Nucleus accumbens (tissue), 56 donors: Measurements from ENCODE around the gene CHST11.
"Not testable (repeated sequence)": the region's sequence is repeated elsewhere in the genome, so short reads cannot be mapped to it uniquely, and the experiment has no call there.

Experiments used
- DNase-seq, 56 donors: peaks; one replicate each; lab custom pipeline; 2025; lab: John Stamatoyannopoulos, UW

CHST11 gene

GRCh38 chr12:104805186-104805585 lies 348.4 kb downstream of the CHST11 start:
- DNase-seq = no peak

GRCh38 chr12:104806194-104806593 lies 349.4 kb downstream of the CHST11 start:
- DNase-seq = not testable (repeated sequence)

GRCh38 chr12:104809251-104809650 lies 352.5 kb downstream of the CHST11 start:
- DNase-seq = no peak

DNA sequence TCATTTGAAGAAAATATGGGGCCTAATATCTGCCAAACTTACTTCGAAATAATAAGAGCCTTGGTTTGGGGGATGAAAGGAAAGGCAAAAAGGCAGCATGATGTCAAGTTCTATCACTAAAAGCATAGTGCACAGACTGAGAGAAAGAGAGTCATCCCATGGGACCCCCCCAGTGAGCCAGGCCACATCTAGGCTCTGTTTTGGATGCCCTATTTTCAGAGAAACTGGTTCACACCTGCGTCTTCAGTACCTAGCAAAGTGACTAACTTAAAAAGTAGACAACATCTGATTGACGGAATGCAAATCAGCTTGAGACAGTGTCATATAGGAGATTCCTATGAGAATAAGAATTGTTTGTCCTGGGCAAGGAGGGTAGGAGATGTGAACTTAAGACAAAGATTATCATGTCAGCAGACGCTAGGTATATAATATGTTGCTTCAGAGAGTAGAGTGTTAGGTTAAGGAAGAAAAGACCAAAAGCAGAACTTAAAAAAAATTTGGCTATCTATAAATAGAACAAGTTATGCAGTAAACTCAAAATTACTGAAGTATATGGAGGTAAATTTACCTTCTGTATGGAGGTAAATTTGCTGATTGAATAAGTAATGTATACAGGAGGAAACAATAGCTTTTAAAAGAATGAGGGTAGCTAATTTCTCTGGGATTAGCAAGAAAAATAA lies 353.1 kb downstream of the CHST11 start:
- DNase-seq = no peak
